Activated T-cell treated with anti-CD3 and anti-CD28 coated beads, Interleukin-2, amount 50 U/mL, for 4 hours (primary cell): ENCODE data around the gene ZNF880. TPM values are rescaled to one million over a fixed set of nuclear protein-coding genes. Genes with fewer than 3 reads are reported as not detected.
"Not testable (repeated sequence)": the region's sequence is repeated elsewhere in the genome, so short reads cannot be mapped to it uniquely, and the experiment has no call there.

Experiments
- ATAC-seq, 2 donors: fragments of 200-7000 bp; cut with Tn5 transposase; one replicate each; pipeline ENCODE4 v1.10.0; 2021
- DNase-seq: peaks from one replicate; pipeline ENCODE4 v3.0.0-alpha.2; 2020
- H3K27me3 Mint-ChIP-seq: one replicate; pipeline ENCODE4 v1.8.0; 2021; ENCODE audit warnings: low read depth, mixed read lengths
- H3K36me3 Mint-ChIP-seq: one replicate; pipeline ENCODE4 v1.8.0; 2022; ENCODE audit warnings: mixed read lengths; ENCODE audit not compliant: insufficient read depth
- H3K4me1 Mint-ChIP-seq: one replicate; pipeline ENCODE4 v1.8.0; 2021; ENCODE audit warnings: low read depth, mixed read lengths
- H3K4me3 Mint-ChIP-seq: one replicate; pipeline ENCODE4 v1.8.0; 2021; ENCODE audit warnings: mild to moderate bottlenecking, moderate library complexity, mixed read lengths
- H3K9me3 Mint-ChIP-seq: one replicate; pipeline ENCODE4 v1.8.0; 2021; ENCODE audit warnings: mixed read lengths
- total RNA-seq, 3 donors: library from RNA; stranded (reverse); gene quantifications; one replicate each; pipeline ENCODE4 v1.2.1, GENCODE V29; 2021

The ZNF880 gene
- 10 to 100 TPM in 2 of 3 donors, 1 to 10 TPM in 1; 10.0 to 16.5 (median 10.0) TPM for total RNA-seq

DNA sequence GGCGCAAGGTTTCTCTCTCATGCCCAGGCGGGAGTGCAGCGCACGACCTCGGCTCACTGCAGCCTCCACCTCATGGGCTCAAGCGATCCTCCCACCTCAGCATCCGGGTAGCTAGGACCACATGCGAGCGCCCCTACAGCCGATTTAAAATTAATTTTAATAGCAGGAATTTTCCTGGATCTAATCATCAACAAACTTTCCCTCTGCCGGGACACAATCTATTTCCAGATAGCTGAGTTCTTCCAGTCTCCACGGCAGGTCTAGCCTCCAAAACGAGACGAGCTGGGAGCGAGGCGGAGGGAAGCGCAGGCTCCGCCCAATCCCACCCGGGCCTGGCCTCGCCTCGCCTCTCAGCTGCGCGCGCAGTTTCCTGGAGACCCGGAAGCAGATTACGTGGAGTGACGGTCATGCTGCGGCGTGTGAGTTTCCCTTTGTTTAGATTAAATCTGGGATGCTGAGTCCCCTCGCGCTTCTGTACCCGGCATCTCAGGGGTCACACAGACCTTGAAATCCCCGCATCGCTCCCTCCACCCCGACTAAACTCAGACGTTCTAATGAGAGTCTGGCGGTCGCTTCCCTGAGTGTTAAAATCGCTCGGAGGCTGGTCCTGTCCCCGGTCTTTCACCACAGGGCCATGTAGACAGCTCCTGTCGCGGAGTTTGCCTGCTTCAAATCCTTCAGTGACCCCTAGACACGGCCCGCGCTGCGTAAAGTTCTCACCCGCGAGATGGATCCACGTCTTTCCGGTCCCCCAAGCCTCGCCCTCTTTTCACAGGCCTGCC is at the start of gene ZNF880:
ZNF880 (plus strand) TSS at position 365 of the 782 bp plus-strand sequence; CDS start at position 408, 43 bp downstream.
- Mint-ChIP-seq H3K36me3 (peaks cover 45% of the 10 kb centered on the region), H3K4me1 (peaks cover 13% of the 10 kb centered on the region), H3K9me3 (peaks cover 37% of the 10 kb centered on the region), H3K4me3 (peak within 1 kb of the TSS; percentile 90), H3K27me3 (no peaks in the 10 kb centered on the region)
- DNase-seq (peak; percentile 91), ATAC-seq (peak; percentile 100)

DNA sequence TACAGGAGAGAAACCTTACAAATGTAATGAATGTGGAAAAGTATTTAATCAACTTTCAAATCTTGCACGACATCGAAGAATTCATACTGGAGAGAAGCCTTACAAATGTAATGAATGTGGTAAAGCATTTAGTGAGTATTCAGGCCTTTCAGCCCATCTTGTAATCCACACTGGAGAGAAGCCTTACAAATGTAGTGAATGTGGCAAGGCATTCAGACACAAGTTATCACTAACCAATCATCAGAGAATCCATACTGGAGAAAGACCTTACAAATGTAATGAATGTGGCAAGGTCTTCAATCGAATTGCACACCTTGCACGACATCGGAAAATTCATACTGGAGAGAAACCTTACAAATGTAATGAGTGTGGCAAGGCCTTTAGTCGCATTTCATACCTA is 47.3 kb upstream of the ZNF880 start:
- no peaks in the 10 kb centered on the region for H3K27me3 Mint-ChIP-seq
- H3K9me3 Mint-ChIP-seq: peaks cover 63% of the 10 kb centered on the region
- no peak for ATAC-seq

DNA sequence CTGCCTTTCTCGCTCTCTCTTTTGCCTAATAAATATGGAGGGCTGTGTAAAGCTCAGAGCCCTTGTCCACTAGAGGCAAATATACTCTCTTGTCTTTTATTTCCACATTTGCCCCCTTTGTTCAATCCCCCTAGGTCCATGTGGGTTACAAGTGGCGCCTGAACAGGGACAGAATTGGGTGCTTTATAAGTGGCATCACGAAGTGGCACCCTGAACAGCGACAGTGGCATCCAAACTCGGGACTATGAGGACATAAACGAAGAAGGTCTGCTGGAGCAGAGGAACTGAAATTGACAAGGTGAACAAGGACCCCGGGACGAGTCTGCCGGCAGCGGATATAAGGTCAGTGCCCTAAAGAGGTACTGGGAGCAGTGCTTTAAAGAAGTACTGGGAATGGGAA is 38.0 kb upstream of the ZNF880 start:
- H3K9me3 Mint-ChIP-seq: peaks cover 39% of the 10 kb centered on the region
- no peak for DNase-seq
- H3K36me3 Mint-ChIP-seq: peaks cover 14% of the 10 kb centered on the region
- no peak overlapping the region for H3K4me3 Mint-ChIP-seq
- no peak for ATAC-seq
- H3K27me3 Mint-ChIP-seq: no peaks in the 10 kb centered on the region
- peaks cover 7% of the 10 kb centered on the region for H3K4me1 Mint-ChIP-seq

More for the DNA sequence above, 47.3 kb upstream of the ZNF880 start:
- Mint-ChIP-seq H3K4me1 (no peaks in the 10 kb centered on the region), H3K4me3 (no peak overlapping the region), H3K36me3 (peaks cover 59% of the 10 kb centered on the region)
- no peak for DNase-seq

DNA sequence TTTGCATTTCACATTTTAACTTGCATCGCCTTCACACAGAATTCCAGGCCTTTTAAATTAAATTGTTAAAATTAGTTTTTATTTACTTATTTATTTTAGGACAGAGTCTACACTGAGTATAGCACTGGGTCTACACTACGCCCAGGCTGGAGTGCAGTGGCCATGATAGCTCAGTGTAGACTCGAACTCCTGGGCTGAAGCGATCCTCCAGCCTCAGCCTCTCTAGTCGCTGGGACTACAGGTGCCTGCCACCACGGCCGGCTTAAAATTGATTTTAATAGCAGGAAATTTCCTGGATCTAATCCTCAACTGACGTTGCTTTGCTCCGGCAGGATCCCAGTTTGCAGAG is 34.0 kb upstream of the ZNF880 start:
- ATAC-seq (no peak), DNase-seq (no peak)
- H3K27me3 Mint-ChIP-seq: no peaks in the 10 kb centered on the region
- H3K9me3 Mint-ChIP-seq: peaks cover 35% of the 10 kb centered on the region
- H3K4me3 Mint-ChIP-seq: peak overlapping the region; percentile 93
- peaks cover 14% of the 10 kb centered on the region for H3K36me3 Mint-ChIP-seq
- H3K4me1 Mint-ChIP-seq: peaks cover 14% of the 10 kb centered on the region

- Mint-ChIP-seq H3K4me1 (peaks cover 14% of the 10 kb centered on the region), H3K9me3 (peaks cover 30% of the 10 kb centered on the region), H3K27me3 (no peaks in the 10 kb centered on the region), H3K36me3 (peaks cover 14% of the 10 kb centered on the region), H3K4me3 (peak within 1 kb of the TSS; percentile 93)
- DNase-seq: peak; percentile 85
- peak; percentile 91 to 94 for ATAC-seq
These were observed 33.5 kb upstream of the ZNF880 start, which contains the start of gene ZNF610 for GRCh38 chr19:52336117-52336790. ZNF610 (plus strand) TSS chr19:52336243; CDS start chr19:52349173, 12,930 bp downstream.

- DNase-seq (no peak), ATAC-seq (no peak)
- H3K4me1 Mint-ChIP-seq: peaks cover 14% of the 10 kb centered on the region
- peaks cover 14% of the 10 kb centered on the region for H3K36me3 Mint-ChIP-seq
- no peaks in the 10 kb centered on the region for H3K27me3 Mint-ChIP-seq
- H3K4me3 Mint-ChIP-seq: peak overlapping the region; percentile 93
- peaks cover 26% of the 10 kb centered on the region for H3K9me3 Mint-ChIP-seq
These were observed 32.8 kb upstream of the ZNF880 start for GRCh38 chr19:52336791-52337381.

- H3K36me3 Mint-ChIP-seq, ATAC-seq, H3K27me3 Mint-ChIP-seq, H3K9me3 Mint-ChIP-seq, H3K4me3 Mint-ChIP-seq, DNase-seq: not testable (repeated sequence)
- peaks cover 14% of the 10 kb centered on the region for H3K4me1 Mint-ChIP-seq
These were observed 30.7 kb upstream of the ZNF880 start for GRCh38 chr19:52339022-52339421.

- ATAC-seq: peak in 1 of 2 donors; percentile 54
- H3K36me3 Mint-ChIP-seq: peaks cover 8% of the 10 kb centered on the region
These were observed 26.2 kb upstream of the ZNF880 start for GRCh38 chr19:52343548-52343947.

GRCh38 chr19:52345162-52345561 is 24.6 kb upstream of the ZNF880 start:
- no peak overlapping the region for H3K4me3 Mint-ChIP-seq
- H3K27me3 Mint-ChIP-seq: no peaks in the 10 kb centered on the region
- H3K36me3 Mint-ChIP-seq: peaks cover 19% of the 10 kb centered on the region
- H3K9me3 Mint-ChIP-seq: peaks cover 17% of the 10 kb centered on the region
- H3K4me1 Mint-ChIP-seq: no peaks in the 10 kb centered on the region
- DNase-seq (no peak), ATAC-seq (no peak)

More at GRCh38 chr19:52343548-52343947, 26.2 kb upstream of the ZNF880 start:
- no peaks in the 10 kb centered on the region for H3K4me1 Mint-ChIP-seq
- H3K27me3 Mint-ChIP-seq: no peaks in the 10 kb centered on the region
- peaks cover 10% of the 10 kb centered on the region for H3K9me3 Mint-ChIP-seq
- H3K4me3 Mint-ChIP-seq: no peak overlapping the region
- peak; percentile 34 for DNase-seq

GRCh38 chr19:52351512-52351911 is 18.2 kb upstream of the ZNF880 start:
- no peak overlapping the region for H3K4me3 Mint-ChIP-seq
- peaks cover 37% of the 10 kb centered on the region for H3K9me3 Mint-ChIP-seq
- peaks cover 52% of the 10 kb centered on the region for H3K36me3 Mint-ChIP-seq
- no peaks in the 10 kb centered on the region for H3K27me3 Mint-ChIP-seq
- ATAC-seq (no peak), DNase-seq (no peak)
- no peaks in the 10 kb centered on the region for H3K4me1 Mint-ChIP-seq

- no peak for DNase-seq
- Mint-ChIP-seq H3K36me3 (peaks cover 33% of the 10 kb centered on the region), H3K4me1 (peaks cover 13% of the 10 kb centered on the region), H3K9me3 (peaks cover 33% of the 10 kb centered on the region), H3K4me3 (no peak overlapping the region), H3K27me3 (no peaks in the 10 kb centered on the region)
- ATAC-seq: no peak
These were observed 3.3 kb upstream of the ZNF880 start for GRCh38 chr19:52366414-52366824.

GRCh38 chr19:52370341-52370710 is 603 bp downstream of the ZNF880 start:
- no peak for ATAC-seq

DNA sequence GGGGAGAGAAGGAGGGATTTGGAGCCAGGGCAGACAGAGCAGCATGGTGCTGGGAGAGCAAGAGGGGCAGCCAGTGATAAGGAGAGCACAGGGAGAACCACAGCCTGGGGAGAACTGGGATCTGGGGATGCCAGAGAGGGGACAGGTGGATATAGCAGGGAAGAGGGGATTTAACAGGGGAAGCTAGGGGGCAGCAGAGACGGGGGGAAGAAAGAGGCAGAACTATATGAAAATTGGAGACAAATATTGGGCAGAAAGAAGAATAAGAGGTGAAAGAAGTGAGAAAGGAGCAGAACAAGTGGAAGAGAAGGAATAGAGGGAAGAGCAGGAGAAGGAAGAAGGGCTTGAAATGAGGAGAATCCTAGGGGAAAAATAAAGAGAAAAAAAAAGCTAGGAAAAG is 21.4 kb downstream of the ZNF880 start:
- peaks cover 12% of the 10 kb centered on the region for H3K36me3 Mint-ChIP-seq
- no peak for DNase-seq
- no peaks in the 10 kb centered on the region for H3K27me3 Mint-ChIP-seq
- peaks cover 50% of the 10 kb centered on the region for H3K9me3 Mint-ChIP-seq
- ATAC-seq: no peak
- H3K4me3 Mint-ChIP-seq: no peak overlapping the region
- H3K4me1 Mint-ChIP-seq: no peaks in the 10 kb centered on the region

More at GRCh38 chr19:52370341-52370710, 603 bp downstream of the ZNF880 start:
- Mint-ChIP-seq H3K9me3 (peaks cover 36% of the 10 kb centered on the region), H3K27me3 (no peaks in the 10 kb centered on the region), H3K4me1 (peaks cover 13% of the 10 kb centered on the region), H3K36me3 (peaks cover 46% of the 10 kb centered on the region), H3K4me3 (peak overlapping the region; percentile 90)
- DNase-seq: no peak

DNA sequence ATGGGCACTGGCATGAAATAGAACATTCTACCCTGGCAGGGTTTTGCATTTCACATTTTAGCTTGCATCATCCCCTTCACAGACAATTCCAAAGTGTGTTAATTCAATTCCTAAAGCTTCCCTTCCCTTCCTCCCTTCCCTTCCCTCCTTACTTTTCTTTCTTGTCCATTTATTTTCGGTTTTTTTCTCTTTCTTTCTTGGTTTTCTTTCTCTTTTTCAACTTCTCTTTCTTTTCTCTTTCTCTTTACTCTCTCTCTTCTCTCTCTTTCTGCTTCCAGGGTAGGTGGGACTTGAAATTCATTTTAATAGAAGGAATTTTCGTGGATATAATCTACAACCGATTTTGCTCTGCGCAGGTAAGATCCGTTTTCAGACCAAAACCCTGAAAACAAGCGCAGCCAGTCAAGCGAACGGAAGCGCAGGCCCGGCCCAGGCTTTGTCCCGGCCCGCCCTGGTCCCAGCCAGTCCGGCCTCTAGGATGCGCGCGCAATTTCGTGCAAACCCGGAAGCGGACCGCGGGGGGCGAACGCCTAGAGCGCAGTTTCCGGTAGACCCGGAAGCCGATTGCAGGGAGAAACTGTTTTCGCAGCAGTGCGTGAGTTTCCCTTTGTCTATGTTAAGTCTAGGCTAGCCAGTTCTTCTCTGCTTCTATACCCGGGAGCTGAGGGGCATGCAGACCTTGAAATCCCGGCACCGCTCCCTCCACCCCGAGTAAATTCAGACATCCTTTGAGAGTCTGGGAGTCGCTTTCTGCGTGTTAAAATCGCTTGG is 27.8 kb downstream of the ZNF880 start, which contains the start of gene ZNF528:
ZNF528 (plus strand) TSS at position 540 of the 771 bp plus-strand sequence. CDS start 4,165 bp downstream, outside the sequence.
- H3K9me3 Mint-ChIP-seq: peaks cover 48% of the 10 kb centered on the region
- no peaks in the 10 kb centered on the region for H3K27me3 Mint-ChIP-seq
- DNase-seq (peak; percentile 93), ATAC-seq (peak; percentile 100)
- peaks cover 53% of the 10 kb centered on the region for H3K36me3 Mint-ChIP-seq
- peak within 1 kb of the TSS; percentile 87 for H3K4me3 Mint-ChIP-seq
- peaks cover 21% of the 10 kb centered on the region for H3K4me1 Mint-ChIP-seq
